Prostate gland (tissue), 2 donors: ENCODE measurements around the gene NODAL. TPM values are rescaled to one million over a fixed set of nuclear protein-coding genes. Genes with fewer than 3 reads are reported as not detected.

Source experiments
- DNase-seq: peaks from one replicate; pipeline ENCODE4 v3.0.0-alpha.2; 2019; ENCODE audit warnings: low spot score
- H3K27ac ChIP-seq, 2 donors: fragments of 200-600 bp; sonication (generic); 2 replicates each; pipeline ENCODE4 v1.5.1; 2017 to 2019
- H3K27me3 ChIP-seq: fragments of 200-600 bp; sonication (generic); replicated peaks from 2 replicates; pipeline ENCODE4 v1.5.1; 2019; ENCODE audit not compliant: insufficient read depth
- H3K36me3 ChIP-seq, 2 donors: fragments of 200-600 bp; sonication (generic); 1 replicate in 1 of 2; 2 replicates in 1 of 2; pipeline versions ENCODE4 v1.5.1 to v1.8.1; 2017 to 2019
- H3K4me1 ChIP-seq: fragments of 200-600 bp; sonication (generic); replicated peaks from 2 replicates; pipeline ENCODE4 v1.5.1; 2019
- H3K4me3 ChIP-seq, 2 donors: fragments of 200-600 bp; sonication (generic); 2 replicates each; pipeline ENCODE4 v1.5.1; 2017 to 2019
- H3K9me3 ChIP-seq: fragments of 200-600 bp; sonication (generic); 2 replicates; pipeline ENCODE4 v1.5.1; 2017
- CTCF ChIP-seq, 4 experiments: fragments of 200-600 bp in 2 of 4; fragments of 450-650 bp in 2 of 4; sonication (generic) in 2 of 4; IDR thresholded peaks; 1 replicate in 3 of 4; 2 replicates in 1 of 4; pipeline ENCODE4 v1.5.1; 2016 to 2019; ENCODE audit warnings: antibody characterized with exemption in 4 of 4, mild to moderate bottlenecking in 2 of 4, moderate library complexity in 2 of 4
- POLR2A ChIP-seq: fragments of 450-650 bp; IDR thresholded peaks from one replicate; pipeline ENCODE4 v1.6.1; 2016; ENCODE audit warnings: antibody characterized with exemption, mild to moderate bottlenecking
- POLR2AphosphoS5 ChIP-seq: sonication (generic); formaldehyde crosslinking; IDR thresholded peaks from one replicate; pipeline ENCODE4 v1.6.1; 2017; ENCODE audit warnings: antibody characterized with exemption
- whole genome bisulfite sequencing: methylation state at CpG from one replicate; pipeline ENCODE4 v1.1.5; 2018; 5-methylcytosine and 5-hydroxymethylcytosine counted together
- intact Hi-C: fragments of 100-400 bp; cut with DNase I; formaldehyde crosslinking; loops from one replicate; pipeline ENCODE4 v1.14.2; 2022
- total RNA-seq, 2 donors: library from RNA; depleted of rRNA; stranded (reverse); fragments of >200 nt; gene quantifications; one replicate each; pipeline ENCODE4 v1.1.0, GENCODE V29; 2016

NODAL gene
- total RNA-seq, 2 donors from 2014 or later = not detected

DNA sequence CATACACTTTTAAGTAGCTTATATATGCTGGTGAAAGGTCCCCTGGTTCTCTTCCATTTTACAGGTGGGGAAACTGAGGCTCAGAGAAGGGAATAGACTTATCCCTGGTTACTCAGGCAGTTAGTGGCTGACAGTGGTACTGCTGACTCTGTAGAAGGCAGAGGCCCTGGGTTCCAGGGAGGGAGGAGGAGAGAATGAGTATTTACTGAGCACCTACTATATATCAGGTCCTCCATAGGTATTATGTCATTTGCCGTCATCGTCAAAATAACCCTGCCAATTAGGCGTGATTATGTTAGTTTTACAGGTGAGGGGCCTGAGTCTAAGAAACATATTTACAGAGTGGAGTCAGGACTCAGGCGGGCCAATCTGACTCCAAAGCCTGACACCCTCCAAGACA, 23.8 kb upstream of the NODAL start:
- Histone ChIP-seq H3K4me3 (no peak overlapping the region), H3K27me3 (no peaks in the 10 kb centered on the region), H3K36me3 (no peaks in the 10 kb centered on the region), H3K9me3 (no peaks in the 10 kb centered on the region), H3K27ac (no peak overlapping the region), H3K4me1 (no peaks in the 10 kb centered on the region)
- DNase-seq = no peak
- TF ChIP-seq POLR2AphosphoS5 = no peak
- no peak for TF ChIP-seq CTCF (IDR thresholded peaks at IDR 0.05)
- TF ChIP-seq POLR2A = no peak
- intact Hi-C loops = no loop called here
- WGBS = 96% methylated on average over 4 of the region's 4 CpGs

DNA sequence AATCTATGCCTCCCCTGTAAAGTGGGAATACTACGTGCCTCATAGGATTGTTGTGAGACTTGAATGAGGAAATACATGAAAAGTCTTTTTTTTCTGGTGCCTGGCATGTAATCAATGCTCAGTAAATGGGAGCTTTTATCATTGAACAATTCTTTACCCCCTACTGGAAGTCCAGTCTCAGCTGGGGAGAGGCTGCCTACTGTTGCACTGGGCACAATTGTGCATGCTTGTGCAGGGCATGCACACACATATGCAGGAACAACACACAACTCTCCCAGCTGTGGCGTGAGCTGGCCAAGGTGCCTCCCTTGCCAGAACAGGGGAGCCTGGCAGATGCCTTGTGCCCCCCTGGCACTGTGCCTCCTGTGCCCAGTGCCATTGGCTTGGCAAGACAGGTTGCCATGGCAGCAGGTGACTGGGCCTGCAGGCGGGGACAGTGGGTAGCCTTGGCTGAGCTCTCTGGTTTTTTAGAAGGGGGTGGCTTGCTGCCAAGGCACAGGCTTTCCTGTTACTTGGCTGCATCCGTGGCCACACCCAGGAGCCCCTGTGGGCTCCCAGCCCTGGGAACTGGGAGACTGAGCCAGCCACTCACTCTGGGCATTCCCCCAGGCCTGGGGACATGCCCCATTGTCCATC, 21.0 kb upstream of the NODAL start:
- TF ChIP-seq POLR2A = no peak
- TF ChIP-seq POLR2AphosphoS5 = no peak
- no peak for TF ChIP-seq CTCF (IDR thresholded peaks at IDR 0.05)
- no peaks in the 10 kb centered on the region for H3K4me1 ChIP-seq
- H3K27me3 ChIP-seq = no peaks in the 10 kb centered on the region
- H3K36me3 ChIP-seq = no peaks in the 10 kb centered on the region
- no peaks in the 10 kb centered on the region for H3K9me3 ChIP-seq
- peak; percentile 69 for DNase-seq
- no peak overlapping the region for H3K4me3 ChIP-seq
- intact Hi-C loops = loop anchor here (5.0 kb wide), 1 partner anchor 295 kb away; no protein-coding TSS in a partner anchor
- WGBS = 7% methylated on average over 4 of the region's 4 CpGs
- no peak overlapping the region for H3K27ac ChIP-seq

DNA sequence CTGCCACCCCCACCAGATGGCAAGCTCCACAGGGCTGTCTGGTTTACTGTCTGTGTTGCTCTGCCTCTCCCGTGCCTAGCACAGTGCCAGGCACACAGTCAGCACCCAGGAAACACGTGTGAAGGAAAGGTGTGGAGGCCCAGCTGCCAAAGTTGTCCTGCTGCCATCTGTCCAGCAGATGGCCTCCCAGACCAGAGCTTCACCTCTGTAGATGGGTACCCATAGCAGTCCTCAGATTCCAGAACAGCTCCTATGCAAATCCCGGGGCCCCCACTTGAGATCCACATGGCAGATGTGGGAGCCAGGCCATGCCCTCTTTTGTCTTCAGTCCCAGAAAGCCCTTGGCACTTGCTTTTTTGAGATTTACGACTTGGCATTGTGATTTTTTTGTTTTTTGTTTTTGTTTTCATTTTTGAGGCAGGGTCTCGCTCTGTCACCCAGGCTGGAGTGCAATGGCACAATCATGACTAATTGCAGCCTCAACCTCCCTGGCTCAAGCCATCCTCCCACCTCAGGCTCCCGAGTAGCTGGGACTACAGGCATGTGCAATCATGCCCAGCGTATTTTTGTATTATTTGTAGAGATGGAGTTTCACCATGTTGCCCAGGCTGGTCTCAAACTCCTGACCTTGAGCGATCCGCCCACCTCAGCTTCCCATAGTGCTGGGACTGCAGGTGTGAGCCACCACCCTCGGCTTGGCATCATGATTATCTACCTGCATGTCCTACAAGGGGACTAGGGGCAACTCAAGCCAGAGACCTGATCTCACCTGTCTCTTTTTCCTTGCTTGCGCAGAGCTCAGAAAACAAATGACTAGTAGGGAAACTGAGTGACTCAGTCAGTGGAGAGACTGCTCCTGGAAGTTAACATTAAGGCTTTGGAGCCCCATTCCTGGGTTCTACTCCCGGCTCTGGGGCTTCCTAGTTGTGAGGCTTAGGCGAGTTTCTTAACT, 20.2 kb upstream of the NODAL start:
- WGBS = 38% methylated on average over 13 of the region's 13 CpGs
- intact Hi-C loops = loop anchor here (2.0 to 5.0 kb wide), 2 partner anchors 79 to 296 kb away; no protein-coding TSS in a partner anchor
- Histone ChIP-seq H3K9me3 (no peaks in the 10 kb centered on the region), H3K27ac (no peak overlapping the region), H3K27me3 (no peaks in the 10 kb centered on the region), H3K36me3 (no peaks in the 10 kb centered on the region), H3K4me3 (no peak overlapping the region), H3K4me1 (no peaks in the 10 kb centered on the region)
- TF ChIP-seq POLR2AphosphoS5 (no peak), POLR2A (no peak), CTCF (IDR thresholded peaks at IDR 0.05) (peak; percentile 30 to 76 (median 63))
- peak; percentile 20 for DNase-seq

DNA sequence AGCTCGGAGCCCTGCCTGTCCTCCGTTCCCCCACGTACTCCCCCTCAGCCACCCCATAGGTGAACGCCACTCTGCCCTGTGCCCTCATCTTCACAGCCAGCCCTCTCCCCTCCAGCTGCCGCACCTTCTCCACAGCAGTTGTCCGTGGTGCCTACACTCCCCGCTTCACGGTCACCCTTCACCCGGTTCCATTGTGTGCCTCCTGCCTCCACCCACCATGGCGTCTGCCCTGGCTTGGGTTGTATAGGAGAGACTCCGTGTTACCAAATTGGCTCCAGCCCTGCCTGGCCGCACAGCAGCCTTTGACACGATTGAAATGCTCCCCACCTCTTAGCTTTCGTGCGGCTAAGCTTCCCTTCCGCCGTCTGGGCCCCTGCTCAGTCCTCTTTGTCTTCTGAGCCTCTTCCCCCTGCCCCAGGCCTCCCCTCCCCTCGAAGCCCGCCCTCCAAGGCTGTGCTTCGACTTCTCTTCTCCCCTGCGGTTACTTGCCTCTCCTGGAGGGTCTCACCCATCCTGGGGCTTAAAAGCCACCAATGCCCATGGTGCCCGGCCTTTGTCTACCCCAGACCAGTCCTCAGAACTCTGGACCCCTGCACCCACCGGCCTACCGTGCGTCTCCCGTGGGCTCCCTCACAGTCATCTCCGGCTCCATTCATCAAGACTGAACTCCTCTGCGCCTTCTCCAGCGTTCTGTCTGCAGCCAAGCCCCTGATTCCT, 18.5 kb upstream of the NODAL start:
- Histone ChIP-seq H3K27ac (no peak overlapping the region), H3K4me3 (no peak overlapping the region), H3K9me3 (no peaks in the 10 kb centered on the region), H3K4me1 (no peaks in the 10 kb centered on the region), H3K36me3 (no peaks in the 10 kb centered on the region), H3K27me3 (no peaks in the 10 kb centered on the region)
- no peak for DNase-seq
- 85% methylated on average over 29 of the region's 29 CpGs for WGBS
- TF ChIP-seq CTCF (IDR thresholded peaks at IDR 0.05) (no peak), POLR2A (no peak), POLR2AphosphoS5 (no peak)
- intact Hi-C loops = loop anchor here (2.0 to 5.0 kb wide), 2 partner anchors 81 to 297 kb away; no protein-coding TSS in a partner anchor
